HG03025 (cell line): ENCODE results near the gene L3MBTL4.
"Not testable (repeated sequence)": the region's sequence is repeated elsewhere in the genome, so short reads cannot be mapped to it uniquely, and the experiment has no call there.

Experiments used
- ATAC-seq: cut with Tn5 transposase; IDR thresholded peaks from one replicate; pipeline ENCODE4 v1.9.1; 2021; ENCODE audit warnings: mild to moderate bottlenecking, moderate library complexity; ENCODE audit not compliant: unreplicated experiment, low FRiP score

The L3MBTL4 gene

GRCh38 chr18:6132751-6133368 is 281.9 kb downstream of the L3MBTL4 start:
- no peak for ATAC-seq

DNA sequence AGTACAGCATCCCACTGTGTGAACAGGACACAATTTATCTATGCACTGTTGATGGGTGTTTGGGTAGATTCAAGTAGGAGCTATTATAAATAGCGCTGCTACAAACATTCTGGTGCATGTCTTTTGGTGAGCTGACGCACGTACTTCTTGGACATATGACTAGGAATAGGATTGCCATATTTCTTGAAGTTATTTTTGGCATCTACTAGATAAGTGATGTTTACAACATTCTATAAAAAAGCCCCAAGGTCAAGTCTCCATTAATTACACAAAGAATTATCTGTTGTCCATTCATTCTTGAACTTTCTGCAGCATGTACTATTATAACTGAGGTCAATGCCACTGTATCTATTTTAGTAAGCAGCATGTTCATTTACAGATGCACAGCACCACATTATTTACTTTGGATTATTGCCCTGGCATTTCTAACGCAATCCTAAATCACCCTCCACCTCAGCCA is 293.9 kb downstream of the L3MBTL4 start:
- no peak for ATAC-seq

DNA sequence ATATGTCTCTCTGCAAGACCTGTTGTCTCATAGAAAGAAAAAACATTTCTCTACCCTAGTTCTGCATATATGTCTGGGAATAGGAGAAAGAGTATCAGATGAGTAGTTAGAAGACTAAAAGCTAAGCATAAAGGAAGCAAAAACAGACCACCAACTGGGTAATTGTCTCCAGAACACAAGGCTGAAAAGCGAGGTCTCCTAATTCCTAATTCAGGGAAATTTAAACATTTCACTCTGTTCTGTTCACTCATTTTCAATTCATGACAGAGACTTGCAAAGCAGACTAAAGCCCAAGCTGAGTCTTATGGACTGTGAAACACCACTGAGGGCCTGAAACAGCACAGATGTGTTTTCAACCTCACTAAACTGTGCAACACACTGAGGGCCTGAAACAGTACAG is 294.9 kb downstream of the L3MBTL4 start:
- no peak for ATAC-seq

- ATAC-seq, result no peak
Measured at GRCh38 chr18:6118080-6118479, 296.6 kb downstream of the L3MBTL4 start.

DNA sequence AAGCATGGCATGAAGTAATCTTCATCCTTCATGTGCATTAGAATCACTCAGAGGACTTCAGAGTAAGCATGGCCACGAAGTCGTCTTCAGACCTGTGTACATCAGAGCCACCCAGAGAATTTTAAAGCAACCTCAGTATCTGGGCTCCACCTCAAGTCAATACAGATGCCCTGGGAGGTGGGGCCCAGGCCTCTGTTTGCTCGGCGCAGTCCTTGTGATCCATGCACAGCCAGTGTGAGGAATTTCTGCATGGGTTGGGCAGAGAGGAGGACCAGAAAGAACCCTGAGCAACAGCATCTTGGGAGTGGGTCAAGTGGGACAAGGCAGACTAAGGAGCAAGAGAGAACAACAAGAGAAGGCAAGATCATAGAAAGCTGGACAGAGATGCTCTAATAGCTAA is 299.0 kb downstream of the L3MBTL4 start:
- ATAC-seq, result no peak

GRCh38 chr18:6113650-6114049 is 301.1 kb downstream of the L3MBTL4 start:
- no peak for ATAC-seq

DNA sequence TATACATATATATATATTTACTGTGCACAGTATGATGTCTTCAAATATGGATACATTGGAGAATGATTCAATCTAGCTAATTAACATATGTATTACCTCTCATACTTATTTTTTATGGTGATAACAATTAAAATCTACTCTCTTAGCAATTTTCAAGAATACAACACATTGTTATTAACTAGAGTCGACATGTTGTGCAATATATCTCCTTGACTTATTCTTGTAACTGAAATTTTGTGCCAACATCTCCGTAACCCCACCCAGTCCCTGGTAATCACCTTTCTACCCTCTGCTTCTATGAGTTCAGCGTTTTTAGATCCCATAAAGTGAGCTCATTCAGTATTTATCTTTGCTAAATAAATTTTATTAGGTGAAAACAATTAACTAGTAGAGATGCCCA is 303.0 kb downstream of the L3MBTL4 start:
- no peak for ATAC-seq

DNA sequence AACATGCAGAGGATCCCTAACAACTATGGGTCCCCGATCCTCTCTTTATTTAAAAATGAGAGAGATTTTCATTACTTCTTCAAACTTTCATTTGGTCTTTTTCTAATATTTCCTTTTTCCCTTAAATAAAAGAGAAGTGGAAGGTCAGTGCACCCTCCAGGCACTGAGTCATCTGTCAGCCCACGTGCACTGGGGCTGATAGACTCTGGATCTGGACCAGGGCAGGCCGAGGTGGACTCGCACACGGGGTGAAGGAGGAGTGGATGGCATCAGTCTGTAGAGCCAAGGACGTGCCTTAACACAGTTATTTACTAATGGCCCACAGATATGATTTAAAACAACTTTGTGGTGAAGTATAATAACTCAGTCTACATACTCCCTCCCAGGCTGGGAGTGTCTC is 305.0 kb downstream of the L3MBTL4 start:
- ATAC-seq, result no peak

GRCh38 chr18:6107794-6108193 is 306.9 kb downstream of the L3MBTL4 start:
- ATAC-seq, result no peak

GRCh38 chr18:6106091-6106685 is 308.5 kb downstream of the L3MBTL4 start:
- no peak for ATAC-seq

- ATAC-seq, result no peak
Measured at GRCh38 chr18:6103741-6104140, 311.0 kb downstream of the L3MBTL4 start.

DNA sequence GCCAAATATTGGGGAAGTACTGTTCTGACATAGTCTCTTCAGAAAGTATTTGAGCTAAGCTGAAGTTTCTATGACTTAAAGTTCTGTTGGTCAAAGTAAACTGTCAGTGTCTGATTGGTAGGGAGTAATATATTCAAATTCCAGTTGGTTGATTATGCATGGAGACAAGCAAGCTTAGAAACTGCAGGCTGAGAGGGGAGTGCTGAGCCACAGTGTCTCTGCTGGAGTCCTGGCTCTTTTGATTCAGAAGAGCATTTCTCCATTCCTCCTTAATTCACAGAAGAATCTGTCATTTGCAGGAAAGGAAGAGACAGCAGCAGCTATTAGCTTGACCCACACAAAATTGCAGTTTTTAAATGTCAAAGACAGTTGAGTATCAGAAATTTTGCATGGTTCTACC is 318.0 kb downstream of the L3MBTL4 start:
- no peak for ATAC-seq

DNA sequence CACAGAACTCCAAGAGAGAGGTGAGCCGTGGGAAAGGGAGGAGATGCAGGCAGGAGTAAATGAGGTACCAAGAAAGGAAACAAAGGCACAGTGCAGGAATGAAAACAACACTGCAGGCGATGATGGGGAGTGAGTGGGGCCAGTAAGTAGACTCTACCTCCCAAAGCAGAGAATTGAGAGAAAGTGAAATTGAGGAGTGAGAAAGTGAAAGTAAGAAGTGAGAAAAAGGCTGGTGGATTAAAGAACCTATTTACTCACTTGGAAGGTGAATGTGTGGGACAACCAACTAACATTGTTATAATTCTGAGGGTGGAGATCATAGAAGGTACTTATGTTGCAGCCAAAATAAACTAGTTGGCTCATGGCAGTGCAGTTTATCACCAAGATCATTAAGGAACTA is 326.3 kb downstream of the L3MBTL4 start:
- no peak for ATAC-seq

GRCh38 chr18:6086731-6087130 is 328.0 kb downstream of the L3MBTL4 start:
- ATAC-seq, result no peak

GRCh38 chr18:6079406-6079805 is 335.3 kb downstream of the L3MBTL4 start:
- ATAC-seq, result no peak

GRCh38 chr18:6078877-6079276 is 335.8 kb downstream of the L3MBTL4 start:
- no peak for ATAC-seq

DNA sequence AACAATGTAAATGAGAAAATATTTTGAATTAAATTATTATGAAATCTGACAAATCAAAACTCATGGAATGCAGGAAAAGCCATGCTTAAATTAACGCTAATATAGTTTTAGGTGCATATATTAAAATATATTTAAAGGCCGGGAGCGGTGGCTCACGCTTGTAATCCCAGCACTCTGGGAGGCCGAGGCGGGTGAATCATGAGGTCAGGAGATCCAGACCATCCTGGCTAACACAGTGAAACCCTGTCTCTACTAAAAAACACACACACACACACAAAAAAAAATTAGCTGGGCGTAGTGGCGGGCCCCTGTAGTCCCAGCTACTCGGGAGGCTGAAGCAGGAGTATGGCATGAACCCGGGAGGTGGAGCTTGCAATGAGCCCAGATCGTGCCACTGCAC is 342.3 kb downstream of the L3MBTL4 start:
- not testable (repeated sequence) for ATAC-seq

GRCh38 chr18:6069539-6069938 is 345.2 kb downstream of the L3MBTL4 start:
- ATAC-seq, result no peak

GRCh38 chr18:6069103-6069502 is 345.6 kb downstream of the L3MBTL4 start:
- no peak for ATAC-seq

- no peak for ATAC-seq
Measured at GRCh38 chr18:6060149-6060548, 354.6 kb downstream of the L3MBTL4 start.

DNA sequence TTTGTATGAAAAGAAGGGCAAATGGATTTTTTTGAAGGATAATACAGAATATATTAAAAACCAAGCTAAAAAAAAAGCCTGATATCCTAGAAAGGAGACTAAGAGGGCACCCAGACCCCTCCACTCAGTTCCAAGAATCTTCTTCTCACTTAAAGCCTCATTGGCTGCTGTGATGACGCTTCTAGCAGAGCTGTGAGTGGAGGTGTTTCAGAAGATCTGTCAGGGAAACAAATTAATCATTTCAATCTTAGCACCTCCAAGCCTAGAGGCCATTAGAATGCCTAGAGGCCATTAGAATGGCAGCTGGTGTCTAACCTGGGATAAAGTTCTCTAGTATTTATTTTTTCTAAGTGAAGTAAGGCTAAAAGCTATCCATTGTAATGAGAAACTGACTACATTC is 355.2 kb downstream of the L3MBTL4 start:
- no peak for ATAC-seq

DNA sequence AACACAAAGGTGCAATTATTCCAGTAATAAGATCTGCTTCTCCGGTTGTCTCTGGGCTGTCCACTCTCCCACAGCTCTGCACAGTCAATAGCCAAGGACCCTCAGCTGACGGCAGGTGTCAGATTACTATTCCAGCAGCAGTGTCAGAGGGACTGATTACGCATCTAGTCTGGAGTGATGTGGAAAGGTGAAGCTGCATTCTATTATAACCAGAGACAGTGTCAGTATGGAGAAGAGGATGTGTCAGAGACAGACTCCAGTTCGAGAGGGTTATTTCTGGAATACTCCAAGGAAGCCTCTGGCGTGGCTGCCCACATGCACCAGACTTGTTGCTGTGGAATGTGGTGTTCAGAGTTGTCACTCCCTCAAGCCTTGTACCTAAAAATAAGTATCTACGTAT is 355.8 kb downstream of the L3MBTL4 start:
- ATAC-seq, result no peak

- ATAC-seq, result no peak
Measured at GRCh38 chr18:6057604-6058003, 357.1 kb downstream of the L3MBTL4 start.
